ENCODE data around the gene FAM181B. TPM values are rescaled to one million over a fixed set of nuclear protein-coding genes. Genes with fewer than 3 reads are reported as not detected.

Gene FAM181B
- total RNA-seq, result 3.2 and 3.6 TPM in 2 replicates

DNA sequence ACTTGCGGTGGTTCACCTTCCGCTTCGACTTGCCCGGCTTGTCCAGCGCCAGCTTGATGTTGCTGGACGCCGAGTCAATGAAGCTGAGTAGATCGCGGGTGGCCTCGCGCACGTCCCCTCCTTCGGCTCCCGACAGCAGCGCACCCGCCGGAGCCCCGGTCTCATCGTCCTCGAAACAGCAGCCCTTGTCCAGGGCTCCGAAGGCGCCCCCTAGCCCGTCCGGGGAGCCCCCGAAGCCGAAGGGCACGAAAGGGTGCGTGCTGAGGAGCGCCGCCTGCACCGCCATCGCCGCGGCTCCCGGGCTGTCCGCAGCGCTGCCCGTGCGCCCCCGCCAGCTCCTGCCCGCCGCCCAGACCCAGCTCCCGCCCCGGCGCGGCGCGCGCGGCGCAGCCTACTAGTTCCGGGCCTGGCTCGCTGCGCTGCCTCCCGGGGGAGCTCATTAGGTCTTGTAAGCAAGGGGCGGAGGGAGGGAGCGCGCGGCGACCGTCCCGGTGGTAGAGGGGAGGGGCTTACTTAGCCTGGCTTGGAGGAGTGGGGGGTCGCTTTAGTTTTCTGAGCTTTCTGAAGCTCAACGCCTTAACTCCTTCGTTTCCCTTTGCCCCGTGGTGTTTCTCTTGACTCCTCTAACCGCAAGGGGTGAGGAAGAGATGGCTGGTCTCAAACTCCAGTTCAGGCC, at the start of gene FAM181B:
Gene FAM181B (minus strand): TSS at position 421 of the 676 bp plus-strand sequence. CDS start 135 bp downstream, at position 286.

Other genes starting within 250 kb of the FAM181B start
- gene PRCP, start 166.6 kb upstream of the FAM181B start, total RNA-seq, result 14.1 and 24.3 TPM in 2 replicates
- under 0.01 and 1.4 TPM in 2 replicates for gene DDIAS, start 167.9 kb upstream of the FAM181B start, total RNA-seq

Data from tracheal epithelial cell (primary cell).